GM12873 (cell line): ENCODE measurements around the gene PGAM1.

Experiments used
- CTCF ChIP-seq: IDR thresholded peaks from 2 replicates; pipeline ENCODE4 v1.5.1; 2012; ENCODE audit warnings: low read depth, mild to moderate bottlenecking, moderate library complexity, low read length, control low read depth; ENCODE audit not compliant: insufficient read depth; ENCODE audit errors: missing control alignments

The PGAM1 gene

GRCh38 chr10:97451605-97452004 lies 25.6 kb downstream of the PGAM1 start:
- no peak for TF ChIP-seq CTCF

GRCh38 chr10:97452352-97452751 lies 26.4 kb downstream of the PGAM1 start:
- TF ChIP-seq CTCF, result no peak

- TF ChIP-seq CTCF, result no peak
These were observed 28.5 kb downstream of the PGAM1 start for GRCh38 chr10:97454330-97455036.

GRCh38 chr10:97456034-97456685 lies 30.2 kb downstream of the PGAM1 start:
- no peak for TF ChIP-seq CTCF

GRCh38 chr10:97456686-97457065 lies 30.7 kb downstream of the PGAM1 start:
- no peak for TF ChIP-seq CTCF

- no peak for TF ChIP-seq CTCF
These were observed 33.1 kb downstream of the PGAM1 start for GRCh38 chr10:97459111-97459510.

GRCh38 chr10:97459933-97460332 lies 33.9 kb downstream of the PGAM1 start:
- no peak for TF ChIP-seq CTCF
